Natural killer cell (primary cell): ENCODE data around the gene ARL6IP4. TPM values are rescaled to one million over a fixed set of nuclear protein-coding genes. Genes with fewer than 3 reads are reported as not detected.

Experiments
- ATAC-seq, 3 donors: fragments of 150-1000 bp in 2 of 3; fragments of 200-7000 bp in 1 of 3; cut with Tn5 transposase; 1 replicate in 1 of 3; 2 replicates in 2 of 3; pipeline ENCODE4 v1.10.0; 2021; ENCODE audit warnings: mild to moderate bottlenecking in 2 of 3, moderate library complexity in 2 of 3
- DNase-seq, 2 donors: peaks; one replicate each; pipeline versions ENCODE4 v3.0.0 to v3.0.0-alpha.2; 2013 to 2021; ENCODE audit warnings: mixed read lengths in 1 of 2
- H3K27ac ChIP-seq: one replicate; pipeline ENCODE4 v1.5.1; 2013; ENCODE audit warnings: mild to moderate bottlenecking, low read length
- H3K27me3 ChIP-seq: one replicate; pipeline ENCODE4 v1.6.1; 2013; ENCODE audit warnings: low read length; ENCODE audit not compliant: control insufficient read depth, insufficient read depth
- H3K36me3 ChIP-seq: one replicate; pipeline ENCODE4 v1.6.1; 2013; ENCODE audit warnings: low read length; ENCODE audit not compliant: control insufficient read depth, insufficient read depth
- H3K4me1 ChIP-seq: one replicate; pipeline ENCODE4 v1.6.1; 2013; ENCODE audit warnings: low read length; ENCODE audit not compliant: control insufficient read depth, insufficient read depth
- H3K4me3 ChIP-seq: one replicate; pipeline ENCODE4 v1.5.1; 2013; ENCODE audit warnings: low read length
- H3K9me3 ChIP-seq: one replicate; pipeline ENCODE4 v1.6.1; 2013; ENCODE audit warnings: low read length; ENCODE audit not compliant: control insufficient read depth, insufficient read depth
- H3K27ac Mint-ChIP-seq, 2 donors: one replicate each; pipeline ENCODE4 v1.8.0; 2022; ENCODE audit warnings: mild to moderate bottlenecking in 2 of 2, mixed read lengths in 2 of 2, moderate library complexity in 1 of 2
- H3K27me3 Mint-ChIP-seq, 2 donors: one replicate each; pipeline ENCODE4 v1.8.0; 2022; ENCODE audit warnings: low read depth in 2 of 2, mixed read lengths in 2 of 2
- H3K36me3 Mint-ChIP-seq: one replicate; pipeline ENCODE4 v1.8.0; 2022; ENCODE audit warnings: mixed read lengths
- H3K4me1 Mint-ChIP-seq, 2 donors: one replicate each; pipeline ENCODE4 v1.8.0; 2022; ENCODE audit warnings: mixed read lengths in 2 of 2
- H3K4me3 Mint-ChIP-seq: one replicate; pipeline ENCODE4 v1.8.0; 2022; ENCODE audit warnings: mild to moderate bottlenecking, moderate library complexity, mixed read lengths
- H3K9me3 Mint-ChIP-seq, 2 donors: one replicate each; pipeline ENCODE4 v1.8.0; 2022; ENCODE audit warnings: mixed read lengths in 2 of 2
- CTCF ChIP-seq: fragments of 200-600 bp; IDR thresholded peaks from one replicate; pipeline ENCODE4 v1.8.0; 2022; ENCODE audit warnings: antibody characterized with exemption
- WGBS: methylation state at CpG from one replicate; pipeline ENCODE4 v1.1.7; 2013; ENCODE audit warnings: missing lambda C conversion rate; ENCODE audit not compliant: insufficient coverage; 5-methylcytosine and 5-hydroxymethylcytosine counted together
- intact Hi-C: fragments of 100-400 bp; cut with micrococcal nuclease; formaldehyde crosslinking; loops from one replicate; pipeline ENCODE4 v1.14.2; 2022
- total RNA-seq, 4 donors: library from RNA; stranded (reverse); fragments of 120-200 nt in 1 of 4; gene quantifications; one replicate each; pipeline versions ENCODE4 v1.2.3 to v1.2.4, GENCODE V29; 2013 to 2022

Gene ARL6IP4
- total RNA-seq, 3 donors from 2014 or later (not counting 1 experiment from before 2014, with no cell fraction given), result 97.2 to 136 (median 116) TPM

- H3K27ac ChIP-seq, result no peak overlapping the region
- H3K36me3 ChIP-seq, result peaks cover 7% of the 10 kb centered on the region
- H3K4me3 ChIP-seq, result no peak overlapping the region
- WGBS, result 96% methylated on average over 4 of the region's 5 CpGs
- intact Hi-C loops, result no loop called here
- Mint-ChIP-seq H3K36me3 (no peaks in the 10 kb centered on the region), H3K9me3 (no peaks in the 10 kb centered on the region), H3K27ac (no peak overlapping the region), H3K27me3 (no peaks in the 10 kb centered on the region), H3K4me3 (no peak overlapping the region), H3K4me1 (peaks cover 21 to 30% of the 10 kb centered on the region in 2 donors)
- TF ChIP-seq CTCF, result no peak
- no peaks in the 10 kb centered on the region for H3K27me3 ChIP-seq
- ATAC-seq (no peak), DNase-seq (no peak)
- H3K9me3 ChIP-seq, result no peaks in the 10 kb centered on the region
- H3K4me1 ChIP-seq, result no peaks in the 10 kb centered on the region
Measured at GRCh38 chr12:123022846-123023245, 42.4 kb downstream of the ARL6IP4 start.

- Histone ChIP-seq H3K4me1 (no peaks in the 10 kb centered on the region), H3K27me3 (no peaks in the 10 kb centered on the region), H3K9me3 (no peaks in the 10 kb centered on the region), H3K36me3 (peaks cover 15% of the 10 kb centered on the region), H3K27ac (no peak overlapping the region), H3K4me3 (no peak overlapping the region)
- Mint-ChIP-seq H3K4me3 (no peak overlapping the region), H3K9me3 (no peaks in the 10 kb centered on the region), H3K27me3 (no peaks in the 10 kb centered on the region), H3K27ac (peak overlapping the region; percentile 5 to 24), H3K36me3 (no peaks in the 10 kb centered on the region), H3K4me1 (peaks cover 14 to 22% of the 10 kb centered on the region in 2 donors)
- TF ChIP-seq CTCF, result no peak
- intact Hi-C loops, result no loop called here
- ATAC-seq (peak in 1 of 3 donors; percentile 52), DNase-seq (peak in 1 of 2 donors; percentile 18)
- 66% methylated on average over 9 of the region's 9 CpGs for WGBS
Measured at GRCh38 chr12:123024819-123025391, 44.4 kb downstream of the ARL6IP4 start.

DNA sequence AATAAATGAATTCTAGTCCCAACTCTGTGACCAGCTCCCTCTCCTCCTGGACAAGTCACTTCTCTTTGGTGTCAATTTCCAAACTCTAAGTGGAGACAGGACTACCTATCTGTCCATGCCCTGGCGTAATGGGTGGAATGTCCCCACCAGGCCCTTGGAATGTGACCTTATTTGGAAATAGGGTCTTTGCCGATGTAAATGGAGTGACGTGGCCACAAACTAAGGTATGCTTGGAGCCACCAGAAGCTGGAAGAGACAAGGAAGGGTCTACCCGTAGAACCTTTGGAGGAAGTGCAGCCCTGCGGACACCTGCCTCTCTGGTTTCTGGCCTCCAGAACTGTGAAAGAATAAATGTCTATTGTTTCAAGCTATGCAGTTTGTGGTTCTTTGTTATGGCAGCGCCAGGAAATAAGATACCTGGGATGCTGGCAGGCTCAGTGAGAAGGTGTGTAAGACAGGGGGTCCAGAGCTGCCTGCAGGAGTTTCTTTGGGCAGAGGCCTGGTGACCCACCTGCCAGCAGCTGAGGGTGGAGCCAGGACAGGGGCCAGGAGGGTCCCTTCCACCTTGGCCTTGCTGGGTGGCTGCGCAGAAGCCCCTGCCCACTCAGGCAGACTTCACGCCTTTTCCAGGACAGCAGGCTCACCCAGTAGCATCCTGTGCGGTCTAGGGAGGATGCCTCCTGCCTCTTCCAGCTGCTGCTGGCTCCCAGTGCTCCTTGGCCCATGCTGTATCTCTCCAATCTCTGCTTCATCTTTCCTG is 45.8 kb downstream of the ARL6IP4 start:
- H3K27me3 ChIP-seq, result no peaks in the 10 kb centered on the region

More for the DNA sequence above, 45.8 kb downstream of the ARL6IP4 start:
- 96% methylated on average over 9 of the region's 9 CpGs for WGBS
- H3K27ac Mint-ChIP-seq, result peak overlapping the region in 1 of 2 donors; percentile 31
- no peak overlapping the region for H3K4me3 ChIP-seq
- H3K4me1 Mint-ChIP-seq, result peaks cover 9 to 16% of the 10 kb centered on the region in 2 donors
- TF ChIP-seq CTCF, result no peak
- no peaks in the 10 kb centered on the region for H3K9me3 Mint-ChIP-seq
- no peaks in the 10 kb centered on the region for H3K27me3 Mint-ChIP-seq
- H3K36me3 Mint-ChIP-seq, result no peaks in the 10 kb centered on the region
- no peak for ATAC-seq
- H3K36me3 ChIP-seq, result peaks cover 18% of the 10 kb centered on the region
- no peak overlapping the region for H3K27ac ChIP-seq
- DNase-seq, result no peak
- intact Hi-C loops, result no loop called here
- H3K9me3 ChIP-seq, result no peaks in the 10 kb centered on the region
- no peaks in the 10 kb centered on the region for H3K4me1 ChIP-seq
- H3K4me3 Mint-ChIP-seq, result no peak overlapping the region
